Colonic mucosa (tissue), 4 donors: ENCODE results near the gene CRTC3. TPM values are rescaled to one million over a fixed set of nuclear protein-coding genes. Genes with fewer than 3 reads are reported as not detected.
"Not testable (repeated sequence)": the region's sequence is repeated elsewhere in the genome, so short reads cannot be mapped to it uniquely, and the experiment has no call there.

Experiments used
- DNase-seq: peaks from one replicate; pipeline ENCODE4 v3.0.0-alpha.2; 2020
- H3K27ac ChIP-seq: fragments of 200-600 bp; one replicate; pipeline ENCODE4 v1.8.0; 2021
- H3K27me3 ChIP-seq: fragments of 200-600 bp; one replicate; pipeline ENCODE4 v1.8.0; 2021
- H3K36me3 ChIP-seq: fragments of 200-600 bp; one replicate; pipeline ENCODE4 v1.8.0; 2021
- H3K4me1 ChIP-seq: fragments of 200-600 bp; one replicate; pipeline ENCODE4 v1.8.0; 2021; ENCODE audit warnings: mild to moderate bottlenecking
- H3K4me3 ChIP-seq: fragments of 200-600 bp; one replicate; pipeline ENCODE4 v1.8.0; 2021
- H3K9ac ChIP-seq, 2 donors: one replicate each; pipeline ENCODE4 v1.7.0; 2013; ENCODE audit warnings: control low read depth in 2 of 2, low read depth in 2 of 2, low read length in 2 of 2
- H3K9me3 ChIP-seq: fragments of 200-600 bp; one replicate; pipeline ENCODE4 v1.8.0; 2021
- intact Hi-C: fragments of 100-400 bp; cut with DNase I; formaldehyde crosslinking; loops from one replicate; pipeline ENCODE4 v1.14.1; 2022
- total RNA-seq, 2 donors: library from RNA; stranded (reverse); fragmentation: NEBNext Ultra II Directional in 1 of 2; extraction: Animal tissue kit (Norgen Biotek cat#: 25700) in 1 of 2; gene quantifications; one replicate each; pipeline ENCODE4 v1.2.1, GENCODE V29; 2021
- TF ChIP-seq, protein P1 (sequence below): fragments of 200-600 bp; IDR thresholded peaks from one replicate; pipeline ENCODE4 v1.8.0; 2022; ENCODE audit warnings: antibody characterized with exemption, mild to moderate bottlenecking
- donor health status: healthy.
- donor health status: DM: no; HTN: no; CAD: no.
- donor health status: DM: no; HTN: no; CAD: no.

The CRTC3 gene
- total RNA-seq, 2 donors from 2014 or later = 16.1 to 24.2 TPM

DNA sequence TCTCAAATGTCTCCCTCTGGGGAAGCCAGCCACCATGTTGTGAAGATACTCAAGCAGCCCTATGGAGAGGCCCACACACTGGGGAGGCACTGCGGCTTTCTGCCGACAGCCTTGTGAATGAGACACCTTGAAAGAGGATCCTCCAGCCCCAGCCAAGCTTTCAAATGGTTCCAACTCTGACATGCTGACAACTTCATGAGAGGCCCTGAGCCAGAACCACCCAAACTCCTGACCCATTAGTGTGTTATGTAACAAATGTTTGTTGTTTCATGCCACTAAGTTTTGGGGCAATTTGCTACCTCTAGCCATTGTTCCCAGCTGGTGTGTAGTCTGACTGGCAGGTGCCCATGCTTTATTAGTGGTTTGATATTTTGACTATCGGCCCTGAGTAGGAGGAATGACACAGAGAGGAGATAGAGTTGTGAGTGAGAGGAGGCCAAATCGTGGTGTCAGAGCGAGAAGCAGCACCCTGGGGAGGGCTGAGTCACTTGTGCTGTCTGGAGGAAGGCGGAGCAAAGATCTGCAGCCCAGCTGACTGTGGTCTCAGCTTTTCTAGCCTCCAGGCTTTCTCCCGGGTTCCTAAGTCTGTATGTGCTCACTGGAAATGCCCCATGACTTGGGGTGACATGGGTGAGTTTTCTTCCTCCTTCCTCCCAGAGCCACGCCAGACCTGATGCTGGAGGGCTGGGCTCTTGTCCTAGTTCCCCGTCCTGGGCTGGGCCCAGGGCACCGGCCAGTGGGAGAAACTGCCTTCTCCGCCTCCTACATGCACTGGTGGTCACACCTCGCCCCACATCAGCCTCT, 130.7 kb downstream of the CRTC3 start:
- peak overlapping the region; percentile 37 for H3K27ac ChIP-seq
- TF ChIP-seq, protein P1, sequence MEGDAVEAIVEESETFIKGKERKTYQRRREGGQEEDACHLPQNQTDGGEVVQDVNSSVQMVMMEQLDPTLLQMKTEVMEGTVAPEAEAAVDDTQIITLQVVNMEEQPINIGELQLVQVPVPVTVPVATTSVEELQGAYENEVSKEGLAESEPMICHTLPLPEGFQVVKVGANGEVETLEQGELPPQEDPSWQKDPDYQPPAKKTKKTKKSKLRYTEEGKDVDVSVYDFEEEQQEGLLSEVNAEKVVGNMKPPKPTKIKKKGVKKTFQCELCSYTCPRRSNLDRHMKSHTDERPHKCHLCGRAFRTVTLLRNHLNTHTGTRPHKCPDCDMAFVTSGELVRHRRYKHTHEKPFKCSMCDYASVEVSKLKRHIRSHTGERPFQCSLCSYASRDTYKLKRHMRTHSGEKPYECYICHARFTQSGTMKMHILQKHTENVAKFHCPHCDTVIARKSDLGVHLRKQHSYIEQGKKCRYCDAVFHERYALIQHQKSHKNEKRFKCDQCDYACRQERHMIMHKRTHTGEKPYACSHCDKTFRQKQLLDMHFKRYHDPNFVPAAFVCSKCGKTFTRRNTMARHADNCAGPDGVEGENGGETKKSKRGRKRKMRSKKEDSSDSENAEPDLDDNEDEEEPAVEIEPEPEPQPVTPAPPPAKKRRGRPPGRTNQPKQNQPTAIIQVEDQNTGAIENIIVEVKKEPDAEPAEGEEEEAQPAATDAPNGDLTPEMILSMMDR = no peak
- peak; percentile 49 for DNase-seq
- H3K4me1 ChIP-seq = no peaks in the 10 kb centered on the region
- H3K27me3 ChIP-seq = no peaks in the 10 kb centered on the region
- no peaks in the 10 kb centered on the region for H3K9me3 ChIP-seq
- no peaks in the 10 kb centered on the region for H3K36me3 ChIP-seq
- intact Hi-C loops = no loop called here
- no peak overlapping the region for H3K4me3 ChIP-seq
- H3K9ac ChIP-seq = peak overlapping the region in 1 of 2 donors; percentile 34

DNA sequence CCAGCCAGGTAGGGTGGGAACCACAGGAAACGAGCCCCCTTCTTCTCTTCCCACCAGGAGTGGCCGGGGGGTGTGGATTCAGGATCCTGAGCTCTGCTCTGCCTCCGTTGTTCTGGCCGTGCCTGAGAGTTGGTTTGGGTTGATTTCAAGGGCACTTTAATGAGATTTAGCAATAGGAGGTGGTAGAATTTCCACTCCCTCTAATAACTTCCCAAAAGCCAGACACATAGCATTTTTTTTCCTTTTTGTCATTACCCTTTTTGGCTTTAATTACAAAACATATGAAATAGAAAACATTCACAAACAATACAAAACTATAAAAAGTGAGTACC, 131.2 kb downstream of the CRTC3 start:
- H3K27me3 ChIP-seq, H3K36me3 ChIP-seq, DNase-seq, H3K4me3 ChIP-seq, intact Hi-C loops, H3K9me3 ChIP-seq, H3K4me1 ChIP-seq: not testable (repeated sequence)
- Histone ChIP-seq H3K9ac (peak overlapping the region in 1 of 2 donors; percentile 34), H3K27ac (peak overlapping the region; percentile 37)

DNA sequence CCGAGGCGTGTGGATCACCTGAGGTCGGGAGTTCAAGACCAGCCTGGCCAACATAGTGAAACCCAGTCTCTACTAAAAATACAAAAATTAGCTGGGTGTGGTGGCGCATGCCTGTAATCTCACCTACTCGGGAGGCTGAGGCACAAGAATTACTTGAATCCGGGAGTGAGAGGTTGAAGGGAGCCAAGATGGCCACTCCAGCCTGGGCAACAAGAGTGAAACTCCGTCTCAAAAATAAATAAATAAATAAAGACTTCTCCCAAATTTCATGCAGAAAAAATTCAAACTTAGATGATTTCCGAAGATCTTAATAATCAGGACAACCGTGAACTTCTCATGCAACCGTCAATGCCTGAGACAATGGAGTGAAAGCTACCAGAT, 134.3 kb downstream of the CRTC3 start:
- H3K9me3 ChIP-seq, DNase-seq, intact Hi-C loops, H3K4me3 ChIP-seq, H3K36me3 ChIP-seq, H3K4me1 ChIP-seq, H3K9ac ChIP-seq, H3K27ac ChIP-seq, H3K27me3 ChIP-seq: not testable (repeated sequence)

DNA sequence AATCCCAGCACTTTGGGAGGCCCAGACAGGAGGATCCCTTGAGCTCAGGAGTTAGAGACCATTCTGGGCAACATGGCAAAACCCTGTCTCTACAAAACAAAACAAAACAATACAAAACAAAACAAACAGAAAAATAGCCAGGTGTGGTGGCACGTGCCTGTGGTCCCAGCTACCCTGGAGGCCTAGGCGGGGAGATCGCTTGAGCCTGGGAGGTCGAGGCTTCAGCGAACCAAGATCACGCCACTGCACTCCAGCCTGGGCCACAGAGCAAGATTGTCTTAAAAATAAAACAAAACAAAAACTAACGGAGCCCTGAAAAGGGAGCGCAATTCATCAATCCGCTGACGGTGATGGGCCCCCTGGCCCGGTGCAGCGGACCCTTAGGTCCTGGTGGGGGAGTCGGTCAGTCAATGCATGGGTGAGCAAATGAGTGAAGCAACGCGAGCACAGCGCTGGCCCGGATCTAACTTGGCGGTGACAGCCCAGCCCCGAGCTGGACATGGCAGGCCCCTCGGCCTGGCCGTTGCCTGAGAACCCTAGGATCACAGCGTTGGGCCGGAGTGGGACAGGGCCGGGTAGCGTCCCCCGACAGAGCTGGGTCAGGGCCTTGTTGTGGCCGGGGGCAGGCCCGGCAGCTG, 135.0 kb downstream of the CRTC3 start:
- no peaks in the 10 kb centered on the region for H3K9me3 ChIP-seq
- peak; percentile 47 for DNase-seq
- peak overlapping the region; percentile 79 for H3K27ac ChIP-seq
- intact Hi-C loops = no loop called here
- peak overlapping the region; percentile 78 for H3K4me3 ChIP-seq
- H3K36me3 ChIP-seq = no peaks in the 10 kb centered on the region
- H3K9ac ChIP-seq = peak overlapping the region; percentile 79 to 85
- no peaks in the 10 kb centered on the region for H3K27me3 ChIP-seq
- H3K4me1 ChIP-seq = no peaks in the 10 kb centered on the region
- TF ChIP-seq, protein P1 = no peak

DNA sequence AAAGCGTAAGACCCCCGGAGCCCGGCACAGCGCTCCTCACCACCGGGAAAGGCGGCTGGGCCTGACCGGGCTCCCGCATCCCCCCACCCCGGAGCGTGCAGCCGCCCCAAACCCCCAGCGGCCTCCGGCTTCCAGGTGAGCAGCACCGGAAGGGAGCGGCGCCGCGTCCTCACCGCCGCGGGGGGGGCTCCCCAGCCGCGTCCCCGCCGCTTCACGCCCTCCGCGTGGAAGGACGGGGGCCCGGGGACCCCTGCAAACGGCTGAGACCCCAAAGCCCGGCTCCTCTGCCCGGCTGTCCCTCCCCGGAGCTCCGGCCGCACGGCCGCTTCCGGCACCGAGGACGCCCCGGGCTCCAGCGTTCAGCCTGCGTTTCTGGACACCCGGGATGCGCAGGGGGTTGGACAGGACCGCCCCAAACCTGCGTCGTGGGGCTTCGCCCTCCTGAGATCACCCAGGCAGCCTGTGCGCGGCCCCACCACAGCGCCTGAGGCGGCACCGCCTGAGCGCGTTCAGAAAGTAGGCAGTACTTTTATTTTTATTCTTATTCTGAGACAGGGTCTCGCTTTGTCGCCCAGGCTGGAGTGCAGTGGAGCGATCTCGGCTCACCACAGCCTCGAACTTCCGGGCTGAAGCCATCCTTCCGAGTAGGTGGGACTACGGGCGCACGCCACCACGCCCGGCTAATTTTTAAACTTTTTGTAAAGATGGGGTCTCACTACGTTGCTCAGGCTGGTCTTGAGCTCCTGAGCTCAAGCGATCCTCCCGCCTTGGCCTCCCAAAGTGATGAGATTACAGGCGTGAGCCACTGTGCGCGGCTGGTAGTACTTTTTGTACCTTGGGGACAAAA, 135.8 kb downstream of the CRTC3 start:
- no peaks in the 10 kb centered on the region for H3K4me1 ChIP-seq
- DNase-seq = peak; percentile 75
- H3K36me3 ChIP-seq = no peaks in the 10 kb centered on the region
- no peaks in the 10 kb centered on the region for H3K9me3 ChIP-seq
- intact Hi-C loops = no loop called here
- peak overlapping the region; percentile 78 for H3K4me3 ChIP-seq
- H3K27ac ChIP-seq = peak overlapping the region; percentile 79
- no peaks in the 10 kb centered on the region for H3K27me3 ChIP-seq
- H3K9ac ChIP-seq = peak overlapping the region; percentile 79 to 85
- TF ChIP-seq, protein P1 = no peak

DNA sequence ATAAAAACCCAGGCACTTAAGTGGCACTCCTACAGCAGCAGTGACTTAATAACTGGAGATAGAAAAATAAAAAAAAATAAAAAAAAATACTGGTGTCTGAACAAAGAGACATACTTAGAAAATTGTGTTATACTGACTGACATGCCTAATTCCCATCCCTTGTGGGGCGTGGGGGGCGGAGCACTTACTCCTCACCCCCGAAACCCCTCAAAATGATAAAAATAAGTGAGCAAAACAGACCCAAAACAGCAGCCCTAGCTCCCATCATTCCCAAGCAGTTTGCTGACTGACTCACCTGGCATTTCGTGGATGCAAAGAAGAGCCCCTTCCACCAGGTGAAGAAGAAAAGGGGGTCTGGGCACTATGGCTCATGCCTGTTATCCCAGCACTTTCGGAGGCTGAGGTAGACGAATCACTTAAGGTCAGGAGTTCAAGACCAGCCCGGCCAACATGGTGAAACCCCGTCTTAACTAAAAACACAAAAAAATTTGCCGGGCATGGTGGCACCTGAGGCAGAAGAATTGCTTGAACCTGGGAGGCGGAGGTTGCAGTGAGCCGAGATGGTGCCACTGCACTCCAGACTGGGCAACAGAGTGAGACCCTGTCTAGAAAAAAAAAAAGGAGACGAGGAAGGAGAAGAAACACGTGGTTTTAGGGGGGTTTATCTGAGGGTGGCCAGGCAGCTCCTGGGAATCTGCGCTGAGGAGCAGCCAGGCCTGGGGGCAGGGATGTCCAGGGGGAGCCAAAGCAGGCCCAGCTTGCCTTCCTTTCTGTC, 136.6 kb downstream of the CRTC3 start:
- Histone ChIP-seq H3K4me1 (no peaks in the 10 kb centered on the region), H3K9me3 (no peaks in the 10 kb centered on the region), H3K27me3 (no peaks in the 10 kb centered on the region), H3K4me3 (peak overlapping the region; percentile 78), H3K27ac (peak overlapping the region; percentile 79), H3K36me3 (no peaks in the 10 kb centered on the region), H3K9ac (peak overlapping the region in 1 of 2 donors; percentile 79)
- DNase-seq = no peak
- intact Hi-C loops = no loop called here
- TF ChIP-seq, protein P1 = no peak
